Activated gamma-delta T cell treated with Interleukin-2 at 50 U/mL for 16 hours (primary cell): Measurements from ENCODE around the gene DMD.

Experiments used
- DNase-seq: peaks from one replicate; pipeline ENCODE4 v3.0.0-alpha.2; 2020

Gene DMD

DNA sequence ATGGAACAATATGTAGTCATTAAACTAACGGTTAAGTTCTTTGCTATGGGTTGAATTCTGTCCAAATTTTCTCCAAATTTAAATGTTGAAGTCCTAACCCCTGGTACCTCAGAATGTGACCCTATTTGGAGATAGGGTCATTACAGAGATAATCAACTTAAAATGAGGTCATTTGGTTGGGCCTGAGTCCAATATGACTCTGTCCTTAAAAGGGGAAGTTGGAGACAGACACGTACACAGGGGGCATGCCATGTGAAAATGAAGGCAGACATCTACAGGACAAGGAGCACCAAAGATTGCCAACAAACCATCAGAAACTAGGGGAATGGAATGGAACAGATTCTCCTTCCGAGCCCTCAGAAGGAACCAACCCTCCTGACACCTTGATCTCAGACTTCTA, 1647.6 kb downstream of the DMD start:
- no peak for DNase-seq

DNA sequence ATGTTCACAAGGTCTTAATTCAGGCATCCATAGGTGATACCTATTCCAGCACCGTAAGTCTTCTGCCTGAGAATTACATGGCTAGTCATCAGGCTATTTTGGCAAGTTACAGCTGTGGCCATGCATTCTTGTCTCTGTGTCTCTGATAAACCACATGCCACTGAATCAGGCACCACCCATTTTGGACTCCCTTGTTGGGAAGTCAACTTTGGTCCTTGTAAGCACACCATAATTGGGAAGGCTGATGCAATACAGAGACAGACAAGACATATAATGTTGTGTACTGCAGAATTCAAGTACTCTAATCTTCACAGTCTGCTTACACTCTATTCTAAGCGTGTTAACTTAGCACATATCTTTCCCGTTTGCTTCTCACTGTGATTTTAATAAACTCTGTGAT, 1655.8 kb downstream of the DMD start:
- no peak for DNase-seq

DNA sequence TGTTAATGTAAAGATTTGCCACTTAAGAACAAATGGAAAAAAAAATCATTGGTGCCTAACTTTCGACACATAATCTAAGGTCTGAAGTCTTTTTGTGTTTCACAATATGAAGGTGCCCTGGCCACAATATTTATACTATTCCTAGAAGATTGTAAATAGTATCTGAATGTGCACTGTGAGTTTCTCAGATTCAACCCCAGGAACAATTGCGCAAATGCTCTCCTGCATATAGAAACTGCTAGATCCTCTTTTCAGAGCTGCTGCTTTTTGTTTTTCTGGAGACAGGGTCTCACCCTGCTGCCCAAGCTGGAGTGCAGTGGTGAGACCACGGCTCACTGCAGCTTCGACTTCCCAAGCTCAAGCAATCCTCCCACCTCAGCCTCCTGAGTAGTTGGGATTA, 1659.4 kb downstream of the DMD start:
- no peak for DNase-seq

DNA sequence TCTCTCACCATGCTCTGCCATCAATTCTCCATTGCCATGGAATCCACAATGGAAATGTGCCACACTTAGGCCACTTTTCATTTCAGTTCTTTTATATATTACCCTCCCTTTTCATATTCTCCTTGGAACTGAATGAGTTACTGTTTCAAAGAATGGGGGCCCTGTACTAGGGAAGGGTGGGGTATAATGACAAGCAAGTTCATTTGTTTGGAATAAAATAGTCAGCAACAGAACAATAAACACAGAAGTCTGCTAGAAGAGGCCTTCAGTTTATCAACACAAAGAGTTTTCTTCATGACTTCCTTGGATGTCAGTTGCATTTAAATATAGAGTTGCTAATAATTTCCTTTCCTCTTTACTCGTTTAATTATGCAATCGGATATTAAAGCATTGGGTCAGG, 1661.2 kb downstream of the DMD start:
- DNase-seq = no peak

DNA sequence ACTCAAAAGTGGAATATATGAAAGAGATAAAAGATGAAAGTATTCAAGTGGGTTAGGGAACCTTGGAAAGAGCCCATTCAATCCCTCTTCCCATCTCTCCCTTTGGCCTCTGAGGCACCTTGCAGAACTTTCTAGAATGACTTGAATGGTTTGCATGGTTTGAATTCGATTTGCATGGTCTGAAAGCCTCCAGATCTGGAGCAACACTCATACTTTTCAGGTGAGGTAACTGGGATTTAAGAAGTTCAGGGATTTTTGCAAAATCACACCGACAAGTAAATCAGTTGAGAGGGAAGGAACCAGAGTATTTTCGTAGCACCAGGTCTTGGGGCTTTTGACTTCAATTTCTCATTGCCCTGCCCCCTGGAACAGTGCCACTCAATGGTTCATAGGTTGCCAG, 1663.5 kb downstream of the DMD start:
- no peak for DNase-seq

DNA sequence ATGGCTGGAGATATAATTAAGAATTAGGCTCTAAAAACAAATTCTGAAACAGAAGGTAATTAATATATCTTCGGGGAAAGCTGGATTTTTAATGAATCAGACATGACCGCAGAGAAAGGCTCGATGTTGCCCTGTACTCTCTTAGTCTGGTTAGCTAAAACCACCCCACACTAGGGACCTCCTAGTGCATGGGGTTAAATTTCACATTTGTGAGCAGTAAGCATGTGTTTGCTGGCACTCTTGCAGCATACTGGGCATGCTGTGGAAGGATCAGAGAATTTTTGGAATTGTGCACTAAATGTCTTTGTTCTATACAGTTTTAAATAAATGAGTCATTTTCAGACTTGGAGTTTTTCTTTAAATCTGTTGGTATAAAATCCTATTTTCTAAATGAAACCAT, 1663.9 kb downstream of the DMD start:
- DNase-seq = no peak

DNA sequence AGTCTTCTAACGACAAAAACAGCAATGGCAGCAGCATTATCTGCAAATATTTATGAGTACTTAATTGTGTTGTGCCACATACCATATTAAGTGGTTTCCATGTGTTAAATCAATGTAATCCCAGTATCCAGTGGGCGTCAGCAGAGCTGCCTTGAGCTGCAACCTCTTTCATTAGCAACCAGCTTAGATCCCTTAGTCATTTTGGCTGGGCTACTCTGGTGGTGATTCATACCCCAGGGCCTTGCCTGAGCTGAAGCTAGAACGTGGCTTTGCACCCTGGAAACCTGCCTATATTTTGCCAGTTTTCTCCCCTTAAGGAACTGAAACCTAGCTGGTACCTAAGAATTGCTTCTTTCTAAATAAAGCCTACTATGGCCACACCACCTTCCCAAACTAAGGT, 1665.2 kb downstream of the DMD start:
- DNase-seq = no peak

DNA sequence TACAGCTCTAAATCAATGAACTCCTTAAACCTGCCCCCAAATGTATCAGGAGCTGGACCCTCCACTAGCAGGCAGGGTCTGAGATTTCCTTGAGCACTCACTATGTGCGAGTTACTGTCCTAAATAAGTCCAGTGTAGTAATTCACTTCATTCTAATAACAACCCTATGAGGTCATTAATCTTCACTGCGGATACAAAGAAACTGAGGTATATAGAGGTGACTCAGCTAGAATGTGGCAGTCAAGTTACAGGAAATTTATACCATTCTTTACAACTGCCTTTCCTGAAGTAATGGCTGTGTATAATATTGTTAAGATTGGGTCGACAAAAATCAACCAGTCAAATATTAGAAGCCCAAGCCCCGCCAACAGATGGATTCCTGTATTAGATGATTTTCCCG, 1665.6 kb downstream of the DMD start:
- DNase-seq = no peak

DNA sequence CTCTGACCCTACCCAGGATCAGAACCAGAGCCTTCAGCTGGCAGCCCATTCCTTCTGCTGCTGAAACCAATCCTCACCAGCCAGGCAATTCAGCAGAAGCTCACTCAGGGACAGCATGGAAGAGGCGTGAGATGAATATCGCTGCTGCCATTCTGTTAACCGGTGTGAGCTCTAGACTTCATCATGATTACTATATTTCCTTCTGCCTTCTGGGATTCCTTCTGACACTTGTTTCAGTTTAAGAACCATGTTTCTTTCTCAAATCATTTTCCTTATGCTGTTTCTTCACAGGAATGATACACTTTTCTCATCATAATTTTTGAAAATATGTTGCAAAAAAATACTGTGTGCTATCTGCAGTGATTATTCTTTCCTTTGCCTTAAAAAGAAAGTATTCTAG, 1666.2 kb downstream of the DMD start:
- DNase-seq = no peak

DNA sequence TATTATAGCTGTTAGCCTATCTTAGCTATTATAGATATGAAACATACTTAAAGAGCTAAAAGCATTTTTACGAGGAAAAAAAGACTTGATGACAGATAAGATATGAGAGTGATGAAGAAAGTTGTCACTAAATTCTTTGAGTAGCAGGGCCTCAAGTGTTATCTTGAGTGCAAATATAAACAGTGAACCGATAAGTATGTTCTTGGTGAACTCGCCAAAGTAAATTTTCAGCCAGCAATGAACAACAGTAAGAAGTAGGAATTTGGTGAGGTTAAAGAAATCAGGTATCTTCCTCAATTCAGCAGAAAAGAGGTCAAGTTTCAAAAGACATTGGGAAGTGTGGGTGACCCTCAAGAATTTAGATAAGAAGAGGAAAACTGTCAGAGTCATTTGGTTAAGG, 1667.7 kb downstream of the DMD start:
- DNase-seq = no peak

DNA sequence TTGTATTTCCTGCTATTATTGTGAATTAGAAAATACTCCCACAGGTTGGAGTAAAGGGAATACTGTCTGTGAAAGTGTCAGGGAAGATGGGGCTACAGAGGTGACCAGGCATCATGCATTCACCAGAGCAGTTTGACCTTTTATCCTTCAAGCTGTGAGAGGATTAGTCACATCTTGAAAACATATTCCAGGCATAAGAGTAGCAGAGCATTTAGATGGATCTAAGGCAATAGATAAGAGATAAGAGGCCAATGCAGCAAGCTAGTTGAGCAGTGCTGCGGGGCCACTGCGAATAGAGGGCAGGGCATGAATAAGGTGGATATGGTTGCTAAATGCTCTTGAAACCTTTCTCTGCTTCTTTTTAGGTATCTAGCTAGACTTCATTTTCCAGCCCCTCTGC, 1668.8 kb downstream of the DMD start:
- DNase-seq = no peak

DNA sequence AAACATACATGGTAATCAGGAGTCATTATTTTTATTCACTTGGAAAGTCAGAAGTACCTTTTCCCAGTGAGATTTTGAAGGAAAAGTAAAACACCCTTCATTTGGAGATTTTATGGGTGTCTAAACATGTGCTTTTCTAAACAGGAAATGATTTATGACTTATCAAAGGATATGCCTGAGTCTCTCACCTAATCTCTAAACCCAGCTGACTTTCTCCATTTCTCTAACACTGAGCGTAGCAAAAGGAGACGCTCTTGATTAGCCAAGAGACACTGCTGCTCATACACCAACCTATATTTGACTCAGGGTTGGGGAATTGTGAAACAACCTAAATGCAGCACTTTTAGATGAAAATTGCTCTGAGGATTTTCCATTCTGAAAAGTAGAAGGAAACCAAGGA, 1671.0 kb downstream of the DMD start:
- DNase-seq = no peak

DNA sequence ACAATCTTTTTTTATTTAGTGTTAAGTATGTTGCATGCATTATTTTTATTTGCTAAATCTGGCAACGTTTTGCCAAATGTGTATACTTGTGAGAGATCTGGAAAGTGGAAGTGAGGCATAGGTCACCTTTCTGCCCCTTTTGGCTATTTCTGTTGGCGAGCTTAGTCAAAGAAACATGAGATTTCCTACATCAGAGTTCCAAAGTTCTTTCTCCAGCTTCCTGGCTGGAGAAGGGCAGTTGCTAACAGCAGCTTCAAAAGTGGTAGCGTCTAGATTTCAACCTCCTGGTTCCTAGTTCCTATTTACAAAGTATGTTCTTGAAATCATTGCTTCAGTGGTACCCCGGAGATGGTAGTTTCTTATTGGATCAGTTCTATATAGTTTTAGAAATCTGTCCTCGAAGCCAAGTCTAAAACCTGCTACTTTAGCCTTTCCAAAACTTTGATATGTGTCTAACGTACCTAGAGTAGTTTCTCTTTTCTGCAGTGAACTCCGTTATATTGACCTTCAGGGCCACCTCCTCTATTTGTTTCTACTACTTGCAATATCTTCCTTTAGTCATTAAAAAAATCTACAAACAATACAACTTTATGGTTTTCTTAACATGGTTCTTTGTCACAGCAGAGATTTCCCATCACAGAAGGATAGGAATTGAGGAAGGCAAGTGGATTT, 1683.8 kb downstream of the DMD start:
- no peak for DNase-seq

DNA sequence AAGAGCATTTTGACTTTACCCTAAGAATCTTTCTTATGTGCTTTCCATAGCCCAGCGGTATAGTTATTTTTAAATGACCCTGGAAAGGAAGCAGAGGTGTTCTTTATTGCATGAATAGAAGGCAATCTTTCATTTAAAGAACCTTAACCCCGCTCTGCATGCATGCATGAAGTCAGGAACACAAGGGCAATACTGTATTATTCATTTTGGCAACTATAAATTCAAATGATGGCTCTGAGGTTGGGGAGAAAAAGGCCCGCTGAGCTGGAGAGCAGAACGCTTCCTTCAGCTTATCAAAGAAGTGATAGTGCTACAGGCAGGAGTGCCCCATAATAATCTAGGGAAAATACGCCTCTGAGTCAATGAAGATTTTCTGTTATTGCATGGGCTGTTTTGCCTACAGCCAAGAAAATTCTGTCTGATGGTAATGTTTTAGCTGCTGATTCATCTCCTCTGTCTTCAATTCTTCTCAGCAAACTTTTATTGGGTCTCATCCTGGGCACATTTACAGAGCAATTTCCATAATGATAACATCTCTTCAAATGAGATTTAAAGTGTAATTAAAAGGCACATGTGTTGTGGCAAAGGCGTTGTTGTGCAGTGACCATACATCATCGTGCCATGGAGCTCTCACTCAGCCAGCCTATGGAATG, 1687.3 kb downstream of the DMD start:
- DNase-seq = no peak

DNA sequence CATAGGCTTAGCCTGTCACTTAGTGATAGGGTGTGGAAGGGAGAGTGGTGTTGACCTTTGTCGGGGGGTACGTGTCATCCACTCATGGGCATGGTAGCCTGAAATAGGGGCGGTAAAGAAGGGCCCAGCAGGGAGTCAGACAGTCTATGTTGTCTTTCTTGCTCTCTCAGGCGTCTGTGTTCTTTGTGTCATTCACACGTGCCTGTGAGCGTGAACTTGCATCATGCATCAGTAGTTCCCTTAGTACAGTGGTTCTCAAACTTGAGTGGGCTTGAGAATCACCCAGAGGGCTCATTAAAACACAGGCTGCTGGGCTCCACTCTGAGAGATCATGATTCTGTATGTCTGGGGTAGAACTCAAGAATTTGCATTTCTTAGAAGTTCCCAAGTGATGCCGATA, 1688.6 kb downstream of the DMD start:
- no peak for DNase-seq

DNA sequence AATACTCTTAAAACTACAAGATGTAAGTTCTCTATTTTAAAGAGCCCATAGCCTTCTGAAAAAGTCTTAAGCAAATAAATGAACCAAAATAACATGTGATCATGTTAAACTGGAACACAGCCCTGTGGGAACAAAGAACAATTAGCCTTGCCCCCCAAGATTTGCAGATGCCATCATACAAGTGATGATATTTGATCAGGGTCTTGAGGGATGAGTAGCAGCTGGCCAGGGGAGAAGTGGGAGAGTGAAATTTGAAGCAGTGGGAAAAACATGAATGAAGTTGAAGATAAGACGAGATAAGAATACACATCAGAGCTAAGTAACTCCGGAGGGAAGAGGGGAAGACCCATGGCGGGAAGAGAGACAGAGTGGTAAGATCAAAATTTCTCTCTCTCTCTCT, 1689.4 kb downstream of the DMD start:
- DNase-seq = no peak

DNA sequence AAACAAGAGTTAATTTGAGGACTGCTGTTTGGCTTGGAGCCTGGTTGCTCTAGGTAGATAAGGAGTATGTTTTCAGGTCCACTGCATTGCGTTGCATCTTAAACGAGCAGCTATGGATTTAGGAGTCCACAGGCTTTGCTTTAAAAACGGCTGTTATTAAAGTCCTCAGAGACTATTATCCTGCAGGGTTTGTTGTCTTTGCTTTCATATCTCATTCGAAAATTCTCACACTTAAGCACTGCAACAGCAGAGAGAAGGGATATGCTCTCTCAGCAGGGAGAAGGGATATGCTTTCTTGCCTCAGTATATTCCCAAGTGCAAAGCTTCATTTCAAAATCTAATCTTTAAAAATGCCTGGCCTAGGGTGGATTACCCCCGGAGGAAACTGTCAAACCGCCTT, 1694.8 kb downstream of the DMD start:
- no peak for DNase-seq

DNA sequence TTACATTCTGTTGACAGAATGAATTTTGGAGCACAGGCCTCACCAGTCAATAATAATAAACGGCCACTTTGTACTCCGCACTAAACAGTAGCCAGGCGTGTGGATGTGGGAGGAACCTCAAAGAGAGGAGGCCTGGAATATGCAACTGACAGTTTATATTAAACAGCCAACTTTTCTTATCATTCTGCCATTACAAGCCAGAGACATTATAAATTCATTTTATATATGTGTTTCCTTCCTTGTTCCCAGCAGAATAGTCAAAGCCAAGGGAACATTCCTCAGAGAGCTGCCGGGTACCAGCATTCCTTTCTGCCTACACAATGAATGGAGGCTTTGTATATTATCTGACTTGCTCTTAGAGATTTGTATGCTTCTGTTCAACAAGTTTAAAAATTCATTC, 1703.0 kb downstream of the DMD start:
- DNase-seq = no peak

DNA sequence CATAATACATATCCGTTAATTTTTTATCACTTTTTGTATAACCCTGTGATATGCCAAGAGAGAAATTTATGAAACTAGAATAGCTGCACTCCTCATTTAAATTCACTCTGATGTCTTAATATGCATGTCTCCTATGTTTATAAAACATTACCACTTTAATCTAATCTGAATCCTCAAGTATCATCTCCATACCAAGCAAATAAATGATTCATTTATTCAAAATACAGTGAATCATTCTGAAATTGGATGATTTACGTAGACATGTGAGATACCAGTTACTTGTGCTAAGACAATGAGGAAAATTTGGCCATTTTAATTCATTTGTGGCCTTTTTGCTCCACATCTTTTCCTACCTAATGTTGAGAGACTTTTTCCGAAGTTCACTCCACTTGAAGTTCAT, 1704.4 kb downstream of the DMD start:
- no peak for DNase-seq

DNA sequence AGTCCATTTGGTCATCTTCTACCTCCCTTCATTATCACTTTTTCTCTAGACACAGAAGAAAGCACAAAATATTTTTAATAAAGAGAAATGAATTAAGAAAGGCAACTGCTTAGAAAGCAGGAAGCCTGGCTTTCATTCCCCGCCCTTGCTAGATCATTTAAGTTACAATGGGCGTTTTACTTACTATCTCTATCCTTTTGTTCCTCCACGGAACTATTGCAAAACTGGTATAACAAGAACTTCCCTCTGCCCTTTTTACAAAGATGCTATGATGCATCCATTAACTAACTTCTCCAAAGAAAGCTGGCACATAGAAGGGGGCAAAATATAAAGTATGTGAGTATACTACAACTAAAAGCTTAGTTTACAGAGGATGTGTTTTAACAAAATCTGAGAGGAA, 1705.0 kb downstream of the DMD start:
- no peak for DNase-seq

DNA sequence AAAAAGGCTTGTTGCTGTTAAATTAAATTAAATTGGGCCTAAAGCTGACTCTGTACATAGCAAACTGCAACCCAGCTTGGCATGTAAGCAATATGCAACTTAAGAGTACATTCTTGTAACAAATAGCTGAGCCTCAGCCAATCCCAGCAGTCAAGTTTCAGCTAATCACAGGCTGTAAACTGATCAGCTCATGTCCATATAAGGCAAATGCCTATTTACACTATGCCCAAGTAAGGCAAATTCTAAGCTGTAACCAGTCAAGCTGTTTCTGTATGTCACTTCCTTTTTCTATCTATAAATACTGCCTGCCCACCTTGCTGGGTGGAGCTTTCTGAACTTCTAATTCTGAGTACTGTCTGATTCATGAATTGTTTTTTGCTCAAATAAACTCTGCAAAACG, 1710.4 kb downstream of the DMD start:
- no peak for DNase-seq

DNA sequence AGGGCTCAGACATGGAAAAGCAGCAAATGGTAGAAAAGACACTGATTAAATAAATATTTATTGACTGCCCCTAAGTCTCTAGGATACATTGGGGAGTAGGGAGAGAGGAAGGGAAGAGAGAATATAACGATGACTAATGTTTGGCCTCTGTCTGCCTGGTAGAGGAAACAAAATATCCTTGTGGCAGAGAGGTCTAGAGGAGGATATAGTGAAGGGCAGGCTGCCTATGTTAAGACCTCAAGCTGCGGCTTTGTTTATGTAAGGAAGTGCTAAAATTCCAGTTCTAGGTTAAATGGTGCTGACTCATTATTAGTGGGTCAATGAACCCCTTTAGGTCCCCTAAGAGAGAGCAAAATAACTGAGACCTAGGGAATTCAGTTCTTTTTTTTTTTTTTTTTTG, 1712.2 kb downstream of the DMD start:
- no peak for DNase-seq

DNA sequence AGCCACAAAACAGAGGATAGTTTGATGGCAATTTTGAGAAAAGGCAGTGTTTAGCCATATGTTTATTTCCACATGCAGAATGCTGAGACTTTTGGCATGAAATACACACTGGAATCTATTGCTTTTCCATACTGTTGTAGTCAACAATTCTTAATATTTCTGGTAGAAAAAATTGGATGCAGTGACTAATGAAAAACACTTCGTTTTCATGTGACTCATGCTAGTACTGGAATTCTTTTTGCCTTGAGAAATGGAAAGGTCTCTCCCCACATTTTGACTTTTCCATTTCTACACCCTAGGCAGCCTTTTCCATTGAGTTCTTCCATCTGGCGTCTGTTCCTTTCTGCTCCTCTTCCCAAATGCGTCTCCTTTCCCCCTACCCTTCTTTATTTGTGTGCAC, 1714.3 kb downstream of the DMD start:
- DNase-seq = no peak

DNA sequence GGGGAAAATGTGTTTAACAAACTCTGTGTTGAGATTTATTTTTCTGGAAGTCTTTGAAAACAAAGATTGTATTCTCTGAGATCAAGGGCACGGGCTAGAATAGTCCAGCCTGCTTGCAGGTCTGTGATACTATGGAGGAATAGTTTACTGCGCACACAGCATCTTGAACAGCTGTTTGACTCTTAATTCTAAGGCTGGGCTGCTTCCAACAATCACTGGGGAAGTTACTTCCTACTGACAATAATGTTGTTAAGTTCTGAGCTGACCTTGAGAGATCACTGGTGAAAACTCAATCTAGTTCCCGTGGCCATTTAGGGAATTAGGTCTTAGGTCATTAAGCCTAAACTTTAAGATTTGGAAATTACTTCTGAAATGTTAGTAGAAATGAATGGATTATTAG, 1723.4 kb downstream of the DMD start:
- DNase-seq = no peak

DNA sequence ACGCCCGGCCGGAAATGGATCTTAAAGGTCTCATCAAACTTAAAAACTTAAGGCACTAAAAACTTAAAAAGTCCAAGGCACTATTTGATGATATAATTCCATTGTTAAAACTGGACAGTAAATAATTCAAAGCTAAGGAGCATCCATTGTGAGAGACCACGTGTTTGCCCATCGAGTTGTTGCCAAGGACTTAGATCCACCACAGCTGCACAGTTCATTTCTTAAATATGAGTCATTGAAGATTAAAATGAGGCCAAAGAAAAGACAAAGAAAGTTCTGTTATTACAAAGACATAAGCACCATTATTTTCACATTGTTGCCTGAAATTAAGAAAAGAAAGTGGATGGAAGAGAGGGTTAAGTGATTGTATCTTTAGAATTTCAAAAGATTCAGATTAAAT, 1728.0 kb downstream of the DMD start:
- no peak for DNase-seq
